NOMO-1 treated with dmso at 0.1 percent for 144 hours (cell line): ENCODE results near the gene ARL5B.
"Not testable (repeated sequence)": the region's sequence is repeated elsewhere in the genome, so short reads cannot be mapped to it uniquely, and the experiment has no call there.

ENCODE experiments used
- DNase-seq: peaks from one replicate; lab custom pipeline; 2025; ENCODE audit not compliant: unreplicated experiment; lab: John Stamatoyannopoulos, UW

Gene ARL5B

GRCh38 chr10:18659125-18659818 is at the start of gene ARL5B:
ARL5B (plus strand) TSS chr10:18659431; CDS start chr10:18659638, 207 bp downstream.
- peak; percentile 86 for DNase-seq

GRCh38 chr10:18610517-18610916 is 48.7 kb upstream of the ARL5B start:
- DNase-seq, result no peak

GRCh38 chr10:18611168-18611567 is 48.1 kb upstream of the ARL5B start:
- DNase-seq, result no peak

GRCh38 chr10:18615618-18616017 is 43.6 kb upstream of the ARL5B start:
- DNase-seq, result no peak

- no peak for DNase-seq
Observed at GRCh38 chr10:18616337-18616736, 42.9 kb upstream of the ARL5B start.

GRCh38 chr10:18619016-18619415 is 40.2 kb upstream of the ARL5B start:
- no peak for DNase-seq

GRCh38 chr10:18620856-18621255 is 38.4 kb upstream of the ARL5B start:
- no peak for DNase-seq

GRCh38 chr10:18623671-18624070 is 35.6 kb upstream of the ARL5B start:
- not testable (repeated sequence) for DNase-seq

- no peak for DNase-seq
Observed at GRCh38 chr10:18625886-18626285, 33.3 kb upstream of the ARL5B start.

GRCh38 chr10:18627452-18628018 is 31.7 kb upstream of the ARL5B start:
- DNase-seq, result not testable (repeated sequence)

GRCh38 chr10:18632500-18632899 is 26.7 kb upstream of the ARL5B start:
- DNase-seq, result not testable (repeated sequence)

GRCh38 chr10:18635995-18636394 is 23.2 kb upstream of the ARL5B start:
- no peak for DNase-seq

- not testable (repeated sequence) for DNase-seq
Observed at GRCh38 chr10:18637400-18637799, 21.8 kb upstream of the ARL5B start.

GRCh38 chr10:18639719-18640118 is 19.5 kb upstream of the ARL5B start:
- DNase-seq, result not testable (repeated sequence)

- DNase-seq, result no peak
Observed at GRCh38 chr10:18647151-18647550, 12.1 kb upstream of the ARL5B start.

GRCh38 chr10:18647945-18648344 is 11.3 kb upstream of the ARL5B start:
- DNase-seq, result no peak

GRCh38 chr10:18649364-18649959 is 9.8 kb upstream of the ARL5B start:
- no peak for DNase-seq

- DNase-seq, result no peak
Observed at GRCh38 chr10:18650404-18650997, 8.7 kb upstream of the ARL5B start.

- peak; percentile 79 for DNase-seq
Observed at GRCh38 chr10:18651324-18652007, 7.8 kb upstream of the ARL5B start, which contains the start of gene NSUN6. NSUN6 (minus strand) TSS chr10:18651587; CDS start chr10:18651203, 384 bp downstream.

- no peak for DNase-seq
Observed at GRCh38 chr10:18653112-18653511, 6.1 kb upstream of the ARL5B start.

- DNase-seq, result no peak
Observed at GRCh38 chr10:18656724-18657123, 2.5 kb upstream of the ARL5B start.
